Measurements from ENCODE around the gene BAIAP2L2.

DNA sequence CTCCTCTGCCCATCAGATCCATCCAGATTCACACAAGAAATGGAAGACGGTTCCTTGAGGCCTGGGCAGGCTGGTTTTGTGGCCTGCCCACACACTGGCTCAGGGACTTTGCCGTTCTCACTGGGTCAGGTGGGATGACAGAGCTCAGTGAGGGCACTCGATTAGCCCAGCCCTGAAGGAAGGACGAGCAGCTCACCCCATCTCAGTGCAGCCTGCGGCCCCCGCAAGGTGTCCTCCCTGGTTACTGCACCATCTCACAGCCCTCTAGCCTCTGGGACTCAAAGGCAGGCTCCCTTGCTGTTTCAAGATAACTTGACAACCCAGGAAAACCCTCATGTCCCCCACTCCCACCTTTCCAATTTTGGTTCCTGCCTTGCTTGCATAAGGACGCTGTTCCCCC is 30.7 kb downstream of the BAIAP2L2 start:
- TF ChIP-seq CTCF (IDR thresholded peaks at IDR 0.05) (no peak), ZFX (IDR thresholded peaks at IDR 0.05; ENCODE audit: borderline replicate concordance) (no peak)

All from 22Rv1 (cell line).